SK-N-SH (cell line): ENCODE results near the gene CNTNAP5. TPM values are rescaled to one million over a fixed set of nuclear protein-coding genes. Genes with fewer than 3 reads are reported as not detected.

Source experiments
- CTCF ChIA-PET: fragments of 300-600, 350-600 bp; formaldehyde crosslinking; extraction: SDS; loops from one replicate; lab custom pipeline; 2021; lab: Yijun Ruan, JAX
- POLR2A ChIA-PET: fragments of 350-600 bp; sonication (Branson Sonifier 250); formaldehyde crosslinking; extraction: SDS; loops from one replicate; lab custom pipeline; 2020; ENCODE audit warnings: antibody characterized with exemption, inconsistent platforms; lab: Yijun Ruan, JAX
- DNase-seq: peaks from one replicate; pipeline ENCODE4 v3.0.0; 2012
- H2AFZ ChIP-seq: fragments of 200-600 bp; sonication (generic); 2 replicates; pipeline ENCODE4 v1.8.1; 2016; ENCODE audit warnings: antibody characterized with exemption, mild to moderate bottlenecking, low read depth
- H3F3A ChIP-seq: fragments of 200-600 bp; sonication (generic); replicated peaks from 2 replicates; pipeline ENCODE3; 2016; ENCODE audit warnings: antibody characterized with exemption, mild to moderate bottlenecking; ENCODE audit not compliant: insufficient read depth
- H3K27ac ChIP-seq, 2 experiments: fragments of 200-500 bp in 1 of 2; fragments of 200-600 bp in 1 of 2; sonication (Bioruptor generic) in 1 of 2; sonication (generic), shearing (Covaris generic) in 1 of 2; 2 replicates each; pipeline versions ENCODE4 v1.5.1 to v1.6.1; 2014 to 2016; ENCODE audit warnings: low read depth in 2 of 2, inconsistent platforms in 1 of 2, low read length in 1 of 2, mild to moderate bottlenecking in 1 of 2, mixed read lengths in 1 of 2
- H3K27me3 ChIP-seq: fragments of 200-600 bp; sonication (generic), shearing (Covaris generic); 2 replicates; pipeline ENCODE4 v1.6.1; 2016; ENCODE audit warnings: mixed run types; ENCODE audit not compliant: insufficient read depth
- H3K36me3 ChIP-seq, 2 experiments: fragments of 200-500 bp in 1 of 2; fragments of 200-600 bp in 1 of 2; sonication (Bioruptor generic) in 1 of 2; sonication (generic) in 1 of 2; replicated peaks in 1 of 2; 2 replicates each; pipeline versions ENCODE3 to v1.5.1; 2014 to 2016; ENCODE audit warnings: low read length in 1 of 2, mild to moderate bottlenecking in 1 of 2; ENCODE audit not compliant: insufficient read depth in 2 of 2, control insufficient read depth in 1 of 2
- H3K4me1 ChIP-seq, 2 experiments: fragments of 200-500 bp in 1 of 2; fragments of 200-600 bp in 1 of 2; sonication (Bioruptor generic) in 1 of 2; sonication (generic), shearing (Covaris generic) in 1 of 2; 2 replicates each; pipeline versions ENCODE4 v1.5.1 to v1.6.1; 2014 to 2016; ENCODE audit warnings: low read depth in 1 of 2, low read length in 1 of 2, mixed run types in 1 of 2; ENCODE audit not compliant: insufficient read depth in 2 of 2, control insufficient read depth in 1 of 2
- H3K4me2 ChIP-seq: fragments of 200-600 bp; sonication (generic), shearing (Covaris generic); 2 replicates; pipeline ENCODE4 v1.6.1; 2017; ENCODE audit warnings: mixed run types
- H3K4me3 ChIP-seq, 2 experiments: fragments of 200-500 bp in 1 of 2; fragments of 200-600 bp in 1 of 2; sonication (Bioruptor generic) in 1 of 2; sonication (generic), shearing (Covaris generic) in 1 of 2; 2 replicates each; pipeline versions ENCODE4 v1.5.1 to v1.8.1; 2014 to 2016; ENCODE audit warnings: low read depth in 2 of 2, inconsistent platforms in 1 of 2, low read length in 1 of 2, mild to moderate bottlenecking in 1 of 2, mixed read lengths in 1 of 2, moderate library complexity in 1 of 2
- H3K79me2 ChIP-seq: fragments of 200-600 bp; sonication (generic); 2 replicates; pipeline ENCODE4 v1.8.1; 2017; ENCODE audit warnings: mild to moderate bottlenecking; ENCODE audit not compliant: insufficient read depth
- H3K9ac ChIP-seq: fragments of 200-600 bp; sonication (generic); 2 replicates; pipeline ENCODE4 v1.6.1; 2017; ENCODE audit warnings: mixed run types
- H3K9me2 ChIP-seq: fragments of 200-600 bp; sonication (generic); 2 replicates; pipeline ENCODE4 v1.6.1; 2017; ENCODE audit warnings: mixed run types
- H3K9me3 ChIP-seq: fragments of 200-600 bp; sonication (generic); 2 replicates; pipeline ENCODE4 v1.6.1; 2017; ENCODE audit warnings: mixed run types, mild to moderate bottlenecking, moderate library complexity
- H4K20me1 ChIP-seq: fragments of 200-600 bp; sonication (generic); 2 replicates; pipeline ENCODE4 v1.6.1; 2017; ENCODE audit warnings: mild to moderate bottlenecking, mixed run types; ENCODE audit not compliant: insufficient read depth
- CHD2 ChIP-seq: fragments of 150-350 bp; IDR thresholded peaks from 2 replicates; pipeline ENCODE4 v1.6.1; 2018; ENCODE audit warnings: low read length; ENCODE audit not compliant: partially characterized antibody
- ELF1 ChIP-seq: IDR thresholded peaks from 2 replicates; pipeline ENCODE4 v1.4.0; 2012
- GABPA ChIP-seq: IDR thresholded peaks from 2 replicates; pipeline ENCODE4 v1.4.0; 2012; ENCODE audit warnings: low read depth, mild to moderate bottlenecking
- GATA2 ChIP-seq: sonication (generic); formaldehyde crosslinking; IDR thresholded peaks from 2 replicates; pipeline ENCODE4 v1.5.0; 2020; ENCODE audit warnings: mild to moderate bottlenecking, missing genetic modification reagents
- JUND ChIP-seq: IDR thresholded peaks from 2 replicates; pipeline ENCODE4 v1.4.0; 2012
- MEF2A ChIP-seq: IDR thresholded peaks from 2 replicates; pipeline ENCODE4 v1.4.0; 2012; ENCODE audit warnings: low read depth, borderline replicate concordance
- POLR2AphosphoS5 ChIP-seq: IDR thresholded peaks from 2 replicates; pipeline ENCODE4 v1.6.1; 2012; ENCODE audit warnings: low read depth, low read length
- RAD21 ChIP-seq: IDR thresholded peaks from 2 replicates; pipeline ENCODE4 v1.6.1; 2012; ENCODE audit warnings: mild to moderate bottlenecking, low read length
- RCOR1 ChIP-seq: fragments of 150-350 bp; IDR thresholded peaks from 2 replicates; pipeline ENCODE4 v1.6.1; 2017; ENCODE audit warnings: antibody characterized with exemption, low read length
- RFX5 ChIP-seq: IDR thresholded peaks from 2 replicates; pipeline ENCODE4 v1.6.1; 2012; ENCODE audit warnings: mild to moderate bottlenecking, improper control_type of control experiment, low read length
- TAF1 ChIP-seq: IDR thresholded peaks from 2 replicates; pipeline ENCODE4 v1.6.1; 2012; ENCODE audit warnings: low read depth, mild to moderate bottlenecking, low read length, moderate library complexity, borderline replicate concordance
- TEAD4 ChIP-seq: IDR thresholded peaks from 2 replicates; pipeline ENCODE4 v1.4.0; 2012; ENCODE audit warnings: mild to moderate bottlenecking, borderline replicate concordance; ENCODE audit not compliant: insufficient read depth
- WGBS: methylation state at CpG from one replicate; pipeline ENCODE4 v1.1.6; 2017; ENCODE audit warnings: low lambda C conversion rate; 5-methylcytosine and 5-hydroxymethylcytosine counted together
- polyA plus RNA-seq, 3 experiments: library from polyadenylated mRNA; depleted of rRNA; stranded (reverse); fragments of >200 nt; gene quantifications; 2 replicates each; pipeline ENCODE4 v1.2.3, GENCODE V29; 2012
- TF ChIP-seq, protein P1 (sequence below): IDR thresholded peaks from 2 replicates; pipeline ENCODE4 v1.4.0; 2012; ENCODE audit warnings: low read depth, borderline replicate concordance
- TF ChIP-seq, protein P2 (sequence below): IDR thresholded peaks from 2 replicates; pipeline ENCODE4 v1.6.1; 2012; ENCODE audit warnings: mild to moderate bottlenecking, low read depth, low read length, moderate library complexity

The CNTNAP5 gene
- polyA plus RNA-seq, 1 of the 3 experiments (the other 2 are of a cell fraction): 0.08 TPM

DNA sequence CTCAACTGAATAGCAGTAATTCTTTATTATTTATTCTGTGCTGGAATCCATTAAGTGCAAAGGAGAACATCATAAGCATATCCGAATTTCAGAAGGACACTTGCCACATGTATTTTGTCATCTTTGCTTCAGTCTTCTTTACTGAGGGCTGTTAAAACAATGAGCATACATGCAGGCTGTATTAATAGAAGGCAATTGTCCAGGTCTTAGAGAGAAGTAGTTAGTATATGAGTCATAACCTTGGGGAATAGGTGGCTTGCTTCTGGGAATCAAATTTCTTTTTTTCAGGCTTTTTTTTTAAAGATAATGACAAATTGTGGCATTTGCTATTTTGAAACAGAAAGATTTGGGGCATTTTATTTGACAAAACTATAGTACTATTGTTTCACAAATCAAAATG, 773.5 kb downstream of the CNTNAP5 start:
- Histone ChIP-seq H3K9ac (no peak overlapping the region), H3K4me2 (no peak overlapping the region), H3K27ac (no peak overlapping the region), H3F3A (no peaks in the 10 kb centered on the region), H4K20me1 (no peaks in the 10 kb centered on the region), H3K36me3 (no peaks in the 10 kb centered on the region), H3K27me3 (no peaks in the 10 kb centered on the region), H3K79me2 (no peaks in the 10 kb centered on the region), H3K4me1 (no peaks in the 10 kb centered on the region), H3K4me3 (no peak overlapping the region), H3K9me3 (no peaks in the 10 kb centered on the region), H2AFZ (no peak overlapping the region), H3K9me2 (no peaks in the 10 kb centered on the region)
- DNase-seq: no peak
- 7% methylated on average over 1 of the region's 1 CpG for WGBS
- ChIA-PET CTCF (no interaction called here), POLR2A (no interaction called here)
- no peak for TF ChIP-seq GATA2
- no peak for TF ChIP-seq POLR2AphosphoS5
- TF ChIP-seq ELF1: no peak
- no peak for TF ChIP-seq JUND
- no peak for TF ChIP-seq MEF2A
- no peak for TF ChIP-seq RAD21
- no peak for TF ChIP-seq RCOR1
- TF ChIP-seq TEAD4: no peak
- TF ChIP-seq GABPA: no peak
- TF ChIP-seq, protein P1, sequence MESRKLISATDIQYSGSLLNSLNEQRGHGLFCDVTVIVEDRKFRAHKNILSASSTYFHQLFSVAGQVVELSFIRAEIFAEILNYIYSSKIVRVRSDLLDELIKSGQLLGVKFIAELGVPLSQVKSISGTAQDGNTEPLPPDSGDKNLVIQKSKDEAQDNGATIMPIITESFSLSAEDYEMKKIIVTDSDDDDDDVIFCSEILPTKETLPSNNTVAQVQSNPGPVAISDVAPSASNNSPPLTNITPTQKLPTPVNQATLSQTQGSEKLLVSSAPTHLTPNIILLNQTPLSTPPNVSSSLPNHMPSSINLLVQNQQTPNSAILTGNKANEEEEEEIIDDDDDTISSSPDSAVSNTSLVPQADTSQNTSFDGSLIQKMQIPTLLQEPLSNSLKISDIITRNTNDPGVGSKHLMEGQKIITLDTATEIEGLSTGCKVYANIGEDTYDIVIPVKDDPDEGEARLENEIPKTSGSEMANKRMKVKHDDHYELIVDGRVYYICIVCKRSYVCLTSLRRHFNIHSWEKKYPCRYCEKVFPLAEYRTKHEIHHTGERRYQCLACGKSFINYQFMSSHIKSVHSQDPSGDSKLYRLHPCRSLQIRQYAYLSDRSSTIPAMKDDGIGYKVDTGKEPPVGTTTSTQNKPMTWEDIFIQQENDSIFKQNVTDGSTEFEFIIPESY: no peak
- no peak for TF ChIP-seq TAF1
- TF ChIP-seq, protein P2, sequence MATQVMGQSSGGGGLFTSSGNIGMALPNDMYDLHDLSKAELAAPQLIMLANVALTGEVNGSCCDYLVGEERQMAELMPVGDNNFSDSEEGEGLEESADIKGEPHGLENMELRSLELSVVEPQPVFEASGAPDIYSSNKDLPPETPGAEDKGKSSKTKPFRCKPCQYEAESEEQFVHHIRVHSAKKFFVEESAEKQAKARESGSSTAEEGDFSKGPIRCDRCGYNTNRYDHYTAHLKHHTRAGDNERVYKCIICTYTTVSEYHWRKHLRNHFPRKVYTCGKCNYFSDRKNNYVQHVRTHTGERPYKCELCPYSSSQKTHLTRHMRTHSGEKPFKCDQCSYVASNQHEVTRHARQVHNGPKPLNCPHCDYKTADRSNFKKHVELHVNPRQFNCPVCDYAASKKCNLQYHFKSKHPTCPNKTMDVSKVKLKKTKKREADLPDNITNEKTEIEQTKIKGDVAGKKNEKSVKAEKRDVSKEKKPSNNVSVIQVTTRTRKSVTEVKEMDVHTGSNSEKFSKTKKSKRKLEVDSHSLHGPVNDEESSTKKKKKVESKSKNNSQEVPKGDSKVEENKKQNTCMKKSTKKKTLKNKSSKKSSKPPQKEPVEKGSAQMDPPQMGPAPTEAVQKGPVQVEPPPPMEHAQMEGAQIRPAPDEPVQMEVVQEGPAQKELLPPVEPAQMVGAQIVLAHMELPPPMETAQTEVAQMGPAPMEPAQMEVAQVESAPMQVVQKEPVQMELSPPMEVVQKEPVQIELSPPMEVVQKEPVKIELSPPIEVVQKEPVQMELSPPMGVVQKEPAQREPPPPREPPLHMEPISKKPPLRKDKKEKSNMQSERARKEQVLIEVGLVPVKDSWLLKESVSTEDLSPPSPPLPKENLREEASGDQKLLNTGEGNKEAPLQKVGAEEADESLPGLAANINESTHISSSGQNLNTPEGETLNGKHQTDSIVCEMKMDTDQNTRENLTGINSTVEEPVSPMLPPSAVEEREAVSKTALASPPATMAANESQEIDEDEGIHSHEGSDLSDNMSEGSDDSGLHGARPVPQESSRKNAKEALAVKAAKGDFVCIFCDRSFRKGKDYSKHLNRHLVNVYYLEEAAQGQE: no peak
- TF ChIP-seq CHD2: no peak
- TF ChIP-seq RFX5: no peak
